ENCODE measurements around the gene FLVCR2.

GRCh38 chr14:75607842-75608640, 29.6 kb downstream of the FLVCR2 start:
- TF ChIP-seq ZFP36 (IDR thresholded peaks at IDR 0.05; ENCODE audit: borderline replicate concordance, low read depth, low read length, partially characterized antibody), result no peak
- TF ChIP-seq ZNF616 (CRISPR knock-in tag; IDR thresholded peaks at IDR 0.05; ENCODE audit: low read depth), result no peak
- TF ChIP-seq FOSL2 (CRISPR knock-in tag; IDR thresholded peaks at IDR 0.05), result no peak
- no peak for TF ChIP-seq ZNF530 (CRISPR knock-in tag; IDR thresholded peaks at IDR 0.05; ENCODE audit: low read depth)
- TF ChIP-seq ZZZ3 (CRISPR knock-in tag; IDR thresholded peaks at IDR 0.05; ENCODE audit: borderline replicate concordance), result no peak

Data from HepG2 (cell line).